Measurements from ENCODE around the gene SP140L.

The SP140L gene

GRCh38 chr2:230319211-230319862, 7.7 kb upstream of the SP140L start:
- Histone ChIP-seq H3K4me1 (ENCODE audit: control insufficient read depth, low read depth, low read length) (no peaks in the 10 kb centered on the region), H4K5ac (ENCODE audit: low read length) (no peak overlapping the region), H3K79me1 (ENCODE audit: low read length) (no peaks in the 10 kb centered on the region), H3K36me3 (ENCODE audit: control insufficient read depth, insufficient read depth, low read length) (no peaks in the 10 kb centered on the region), H2AK5ac (ENCODE audit: low read length) (no peak overlapping the region), H3K56ac (ENCODE audit: low read length) (no peak overlapping the region), H3K9ac (ENCODE audit: low read length) (no peak overlapping the region), H3K79me2 (ENCODE audit: control insufficient read depth, insufficient read depth, low read length) (no peaks in the 10 kb centered on the region), H4K8ac (ENCODE audit: low read depth, low read length) (no peak overlapping the region), H3K4ac (ENCODE audit: low read depth, low read length) (no peak overlapping the region), H3K27ac (ENCODE audit: low read depth, low read length) (no peak overlapping the region), H3K18ac (ENCODE audit: low read length) (no peak overlapping the region), H2BK5ac (ENCODE audit: low read length) (no peak overlapping the region), H3K4me2 (ENCODE audit: low read length) (no peak overlapping the region), H3K27me3 (ENCODE audit: insufficient read depth, low read length, poor library complexity) (no peaks in the 10 kb centered on the region), H3K23ac (ENCODE audit: low read length) (no peak overlapping the region), H2BK15ac (replicated peaks; ENCODE audit: low read depth) (no peak overlapping the region), H2BK120ac (ENCODE audit: low read depth, low read length) (no peak overlapping the region), H3K4me3 (ENCODE audit: low read length) (no peak overlapping the region)
- no peak for DNase-seq
- no CpG with 5 or more reads among the region's 5 CpGs for WGBS (ENCODE audit: extremely low coverage, insufficient coverage, low lambda C conversion rate)

- no peak overlapping the region for H2BK120ac ChIP-seq (ENCODE audit: low read depth, low read length)
- no peak overlapping the region for H2AK5ac ChIP-seq (ENCODE audit: low read length)
- H3K9ac ChIP-seq (ENCODE audit: low read length), result no peak overlapping the region
- no peaks in the 10 kb centered on the region for H3K4me1 ChIP-seq (ENCODE audit: control insufficient read depth, low read depth, low read length)
- no peak overlapping the region for H2BK5ac ChIP-seq (ENCODE audit: low read length)
- H3K18ac ChIP-seq (ENCODE audit: low read length), result no peak overlapping the region
- H3K27ac ChIP-seq (ENCODE audit: low read depth, low read length), result no peak overlapping the region
- H4K5ac ChIP-seq (ENCODE audit: low read length), result no peak overlapping the region
- no peaks in the 10 kb centered on the region for H3K79me1 ChIP-seq (ENCODE audit: low read length)
- DNase-seq, result no peak
- no peaks in the 10 kb centered on the region for H3K36me3 ChIP-seq (ENCODE audit: control insufficient read depth, insufficient read depth, low read length)
- no peak overlapping the region for H3K4ac ChIP-seq (ENCODE audit: low read depth, low read length)
- no peak overlapping the region for H2BK15ac ChIP-seq (replicated peaks; ENCODE audit: low read depth)
- no peaks in the 10 kb centered on the region for H3K79me2 ChIP-seq (ENCODE audit: control insufficient read depth, insufficient read depth, low read length)
- H3K56ac ChIP-seq (ENCODE audit: low read length), result no peak overlapping the region
- H3K4me2 ChIP-seq (ENCODE audit: low read length), result no peak overlapping the region
- H3K23ac ChIP-seq (ENCODE audit: low read length), result no peak overlapping the region
- no peaks in the 10 kb centered on the region for H3K27me3 ChIP-seq (ENCODE audit: insufficient read depth, low read length, poor library complexity)
- H4K8ac ChIP-seq (ENCODE audit: low read depth, low read length), result no peak overlapping the region
- H3K4me3 ChIP-seq (ENCODE audit: low read length), result no peak overlapping the region
- no CpG with 5 or more reads among the region's 2 CpGs for WGBS (ENCODE audit: extremely low coverage, insufficient coverage, low lambda C conversion rate)
Measured at GRCh38 chr2:230321031-230321430, 6.0 kb upstream of the SP140L start.

GRCh38 chr2:230322561-230323384, 4.2 kb upstream of the SP140L start:
- Histone ChIP-seq H3K4me3 (ENCODE audit: low read length) (no peak overlapping the region), H2BK5ac (ENCODE audit: low read length) (no peak overlapping the region), H3K4me1 (ENCODE audit: control insufficient read depth, low read depth, low read length) (no peaks in the 10 kb centered on the region), H3K56ac (ENCODE audit: low read length) (no peak overlapping the region), H4K5ac (ENCODE audit: low read length) (no peak overlapping the region), H3K4me2 (ENCODE audit: low read length) (no peak overlapping the region), H3K36me3 (ENCODE audit: control insufficient read depth, insufficient read depth, low read length) (no peaks in the 10 kb centered on the region), H3K9ac (ENCODE audit: low read length) (no peak overlapping the region), H2AK5ac (ENCODE audit: low read length) (no peak overlapping the region), H2BK120ac (ENCODE audit: low read depth, low read length) (no peak overlapping the region), H3K27ac (ENCODE audit: low read depth, low read length) (no peak overlapping the region), H3K79me1 (ENCODE audit: low read length) (no peaks in the 10 kb centered on the region), H3K27me3 (ENCODE audit: insufficient read depth, low read length, poor library complexity) (no peaks in the 10 kb centered on the region), H4K8ac (ENCODE audit: low read depth, low read length) (no peak overlapping the region), H3K79me2 (ENCODE audit: control insufficient read depth, insufficient read depth, low read length) (no peaks in the 10 kb centered on the region), H3K4ac (ENCODE audit: low read depth, low read length) (no peak overlapping the region), H3K18ac (ENCODE audit: low read length) (no peak overlapping the region), H3K23ac (ENCODE audit: low read length) (no peak overlapping the region), H2BK15ac (replicated peaks; ENCODE audit: low read depth) (no peak overlapping the region)
- WGBS (ENCODE audit: extremely low coverage, insufficient coverage, low lambda C conversion rate), result no CpG with 5 or more reads among the region's 12 CpGs
- no peak for DNase-seq

- H3K56ac ChIP-seq (ENCODE audit: low read length), result no peak overlapping the region
- no peak overlapping the region for H3K4me3 ChIP-seq (ENCODE audit: low read length)
- WGBS (ENCODE audit: extremely low coverage, insufficient coverage, low lambda C conversion rate), result 100% methylated on average over 2 of the region's 18 CpGs
- H2AK5ac ChIP-seq (ENCODE audit: low read length), result no peak overlapping the region
- no peaks in the 10 kb centered on the region for H3K79me2 ChIP-seq (ENCODE audit: control insufficient read depth, insufficient read depth, low read length)
- no peak overlapping the region for H2BK5ac ChIP-seq (ENCODE audit: low read length)
- no peak overlapping the region for H3K4ac ChIP-seq (ENCODE audit: low read depth, low read length)
- no peaks in the 10 kb centered on the region for H3K27me3 ChIP-seq (ENCODE audit: insufficient read depth, low read length, poor library complexity)
- no peak overlapping the region for H3K27ac ChIP-seq (ENCODE audit: low read depth, low read length)
- H4K8ac ChIP-seq (ENCODE audit: low read depth, low read length), result no peak overlapping the region
- no peak overlapping the region for H4K5ac ChIP-seq (ENCODE audit: low read length)
- H3K9ac ChIP-seq (ENCODE audit: low read length), result no peak overlapping the region
- no peak overlapping the region for H3K18ac ChIP-seq (ENCODE audit: low read length)
- no peak for DNase-seq
- no peak overlapping the region for H3K4me2 ChIP-seq (ENCODE audit: low read length)
- no peaks in the 10 kb centered on the region for H3K4me1 ChIP-seq (ENCODE audit: control insufficient read depth, low read depth, low read length)
- H3K79me1 ChIP-seq (ENCODE audit: low read length), result no peaks in the 10 kb centered on the region
- no peak overlapping the region for H2BK15ac ChIP-seq (replicated peaks; ENCODE audit: low read depth)
- H2BK120ac ChIP-seq (ENCODE audit: low read depth, low read length), result no peak overlapping the region
- H3K23ac ChIP-seq (ENCODE audit: low read length), result no peak overlapping the region
- no peaks in the 10 kb centered on the region for H3K36me3 ChIP-seq (ENCODE audit: control insufficient read depth, insufficient read depth, low read length)
Measured at GRCh38 chr2:230323385-230324106, 3.4 kb upstream of the SP140L start.

GRCh38 chr2:230324503-230324902, 2.5 kb upstream of the SP140L start:
- no peak overlapping the region for H3K4me2 ChIP-seq (ENCODE audit: low read length)
- no CpG with 5 or more reads among the region's 5 CpGs for WGBS (ENCODE audit: extremely low coverage, insufficient coverage, low lambda C conversion rate)
- H3K4ac ChIP-seq (ENCODE audit: low read depth, low read length), result no peak overlapping the region
- H3K18ac ChIP-seq (ENCODE audit: low read length), result no peak overlapping the region
- H3K27me3 ChIP-seq (ENCODE audit: insufficient read depth, low read length, poor library complexity), result no peaks in the 10 kb centered on the region
- no peaks in the 10 kb centered on the region for H3K79me2 ChIP-seq (ENCODE audit: control insufficient read depth, insufficient read depth, low read length)
- no peaks in the 10 kb centered on the region for H3K79me1 ChIP-seq (ENCODE audit: low read length)
- H4K8ac ChIP-seq (ENCODE audit: low read depth, low read length), result no peak overlapping the region
- no peak overlapping the region for H4K5ac ChIP-seq (ENCODE audit: low read length)
- no peak for DNase-seq
- H2BK15ac ChIP-seq (replicated peaks; ENCODE audit: low read depth), result no peak overlapping the region
- no peak overlapping the region for H3K4me3 ChIP-seq (ENCODE audit: low read length)
- no peaks in the 10 kb centered on the region for H3K36me3 ChIP-seq (ENCODE audit: control insufficient read depth, insufficient read depth, low read length)
- H3K4me1 ChIP-seq (ENCODE audit: control insufficient read depth, low read depth, low read length), result no peaks in the 10 kb centered on the region
- no peak overlapping the region for H2BK5ac ChIP-seq (ENCODE audit: low read length)
- H3K56ac ChIP-seq (ENCODE audit: low read length), result no peak overlapping the region
- H2AK5ac ChIP-seq (ENCODE audit: low read length), result no peak overlapping the region
- no peak overlapping the region for H2BK120ac ChIP-seq (ENCODE audit: low read depth, low read length)
- no peak overlapping the region for H3K27ac ChIP-seq (ENCODE audit: low read depth, low read length)
- H3K9ac ChIP-seq (ENCODE audit: low read length), result no peak overlapping the region
- no peak overlapping the region for H3K23ac ChIP-seq (ENCODE audit: low read length)

All from mesendoderm (in vitro differentiated cells).